Fibroblast of peridontal ligament (primary cell): ENCODE data around the gene TUBA1C.
"Not testable (repeated sequence)": the region's sequence is repeated elsewhere in the genome, so short reads cannot be mapped to it uniquely, and the experiment has no call there.

ENCODE experiments used
- DNase-seq: peaks from one replicate; pipeline ENCODE4 v3.0.0-alpha.2; 2010; ENCODE audit errors: extremely low read depth

TUBA1C gene

GRCh38 chr12:49255857-49256637 is 8.8 kb upstream of the TUBA1C start:
- DNase-seq: no peak

GRCh38 chr12:49257508-49258184 is 7.2 kb upstream of the TUBA1C start:
- not testable (repeated sequence) for DNase-seq

- DNase-seq: no peak
Measured at GRCh38 chr12:49259452-49259851, 5.4 kb upstream of the TUBA1C start.

- peak; percentile 86 for DNase-seq
Measured at GRCh38 chr12:49260166-49260565, 4.7 kb upstream of the TUBA1C start.

- DNase-seq: no peak
Measured at GRCh38 chr12:49260571-49261363, 4.1 kb upstream of the TUBA1C start.

- peak; percentile 41 for DNase-seq
Measured at GRCh38 chr12:49261721-49262120, 3.2 kb upstream of the TUBA1C start.

- no peak for DNase-seq
Measured at GRCh38 chr12:49263400-49263763, 1.5 kb upstream of the TUBA1C start.

GRCh38 chr12:49264466-49264872 is 413 bp upstream of the TUBA1C start:
- DNase-seq: no peak

- DNase-seq: not testable (repeated sequence)
Measured at GRCh38 chr12:49269191-49269590, 4.3 kb downstream of the TUBA1C start.

GRCh38 chr12:49272790-49273725 is 8.2 kb downstream of the TUBA1C start:
- no peak for DNase-seq

- no peak for DNase-seq
Measured at GRCh38 chr12:49273726-49274395, 9.0 kb downstream of the TUBA1C start.

- DNase-seq: no peak
Measured at GRCh38 chr12:49274396-49275069, 9.7 kb downstream of the TUBA1C start.

- DNase-seq: no peak
Measured at GRCh38 chr12:49276304-49277290, 11.7 kb downstream of the TUBA1C start.

GRCh38 chr12:49277466-49277865 is 12.6 kb downstream of the TUBA1C start:
- DNase-seq: no peak

- no peak for DNase-seq
Measured at GRCh38 chr12:49279706-49280159, 14.9 kb downstream of the TUBA1C start.

- DNase-seq: not testable (repeated sequence)
Measured at GRCh38 chr12:49280545-49280944, 15.7 kb downstream of the TUBA1C start.

GRCh38 chr12:49282302-49282701 is 17.4 kb downstream of the TUBA1C start:
- no peak for DNase-seq

- DNase-seq: not testable (repeated sequence)
Measured at GRCh38 chr12:49282740-49283375, 18.0 kb downstream of the TUBA1C start.
